Measurements from ENCODE around the gene FLNB. TPM values are rescaled to one million over a fixed set of nuclear protein-coding genes. Genes with fewer than 3 reads are reported as not detected.

Gene FLNB
- total and polyA plus RNA-seq, 2 of the 8 experiments (the other 6 are each of a cell fraction or from before 2014, with no cell fraction given), result 72.3 to 118 TPM

DNA sequence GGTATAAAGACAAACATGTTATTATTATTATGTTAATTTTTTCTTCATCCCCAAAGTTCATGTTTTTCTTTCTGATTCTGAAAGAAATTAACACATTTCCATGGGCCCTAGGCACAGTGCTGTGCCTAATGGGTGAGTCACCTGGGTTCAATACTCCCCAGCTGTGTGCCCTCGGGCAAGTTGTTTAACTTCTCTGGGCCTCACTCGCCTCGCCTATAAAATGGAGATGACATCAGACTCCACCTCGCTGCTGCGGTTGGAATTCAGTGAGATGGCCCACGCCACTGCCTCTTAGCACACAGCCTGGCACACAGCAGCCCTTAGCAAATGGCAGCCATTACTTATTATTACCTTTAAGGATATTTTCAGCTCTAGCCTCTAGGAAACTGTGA is 179.9 kb downstream of the FLNB start:
- no peaks in the 10 kb centered on the region for H3K27me3 ChIP-seq (replicated peaks in 1 of 4; ENCODE audit: control insufficient read depth in 3 of 4, extremely low read depth in 1 of 4, insufficient read depth in 3 of 4, low read length in 3 of 4)
- no peak overlapping the region for H3K18ac ChIP-seq (ENCODE audit: extremely low read depth, low read length)
- ChIA-PET CTCF (ENCODE audit: partially characterized antibody) (interaction anchor here (0.6 to 9.7 kb wide), 44 partner anchors 9 to 334 kb away, joined by 3 to 177 read pairs (median 4); partner anchors contain the start of genes DNASE1L3, HTD2 and RPP14), POLR2A (ENCODE audit: partially characterized antibody) (interaction anchor here (0.6 to 2.7 kb wide), 5 partner anchors 10 to 192 kb away, joined by 3 to 12 read pairs (median 6); partner anchors contain the start of genes HTD2 and RPP14)
- no peak overlapping the region for H2BK12ac ChIP-seq (ENCODE audit: low read depth, low read length)
- H2AFZ ChIP-seq (ENCODE audit: low read length), result no peak overlapping the region
- DNase-seq (ENCODE audit: low read depth in 1 of 2, low spot score in 2 of 2) (no peak), FAIRE-seq (no peak)
- H3K27ac ChIP-seq (ENCODE audit: low read depth, low read length), result no peak overlapping the region
- H3K9ac ChIP-seq (replicated peaks in 1 of 4; ENCODE audit: extremely low read depth in 1 of 4, low read depth in 3 of 4, low read length in 3 of 4), result no peak overlapping the region
- no peak overlapping the region for H3K14ac ChIP-seq (ENCODE audit: insufficient read length)
- no peaks in the 10 kb centered on the region for H3K79me1 ChIP-seq (ENCODE audit: low read depth, low read length)
- H3K4me2 ChIP-seq (ENCODE audit: insufficient read depth in 1 of 2, low read depth in 2 of 2, low read length in 2 of 2), result no peak overlapping the region
- no peaks in the 10 kb centered on the region for H3K9me3 ChIP-seq (ENCODE audit: insufficient read depth in 2 of 2, low read depth in 1 of 2, low read length in 1 of 2)
- 80% methylated on average over 6 of the region's 6 CpGs; no CpG with 5 or more reads in 1 of the 2 experiments for WGBS, 2 experiments (ENCODE audit: extremely low coverage in 1 of 2, insufficient coverage in 1 of 2, insufficient read length in 1 of 2, insufficient replicate concordance in 2 of 2, low coverage in 1 of 2, low lambda C conversion rate in 2 of 2, missing lambda C conversion rate in 1 of 2)
- no peak overlapping the region for H3K4me3 ChIP-seq (ENCODE audit: extremely low read depth in 1 of 4, insufficient read depth in 2 of 4, low read depth in 3 of 4, low read length in 4 of 4)
- H4K91ac ChIP-seq (replicated peaks; ENCODE audit: insufficient read length, low read length), result no peak overlapping the region
- H2BK20ac ChIP-seq (ENCODE audit: low read length), result no peak overlapping the region
- H4K5ac ChIP-seq (ENCODE audit: insufficient read length, low read depth, low read length), result no peak overlapping the region
- H3K23me2 ChIP-seq (ENCODE audit: low read depth, low read length), result no peaks in the 10 kb centered on the region
- H3K4ac ChIP-seq (replicated peaks; ENCODE audit: insufficient read length, low read depth, low read length), result no peak overlapping the region
- H2BK5ac ChIP-seq (ENCODE audit: low read depth, low read length), result no peak overlapping the region
- no peaks in the 10 kb centered on the region for H3K36me3 ChIP-seq (ENCODE audit: control insufficient read depth in 2 of 4, insufficient read depth in 4 of 4, low read length in 3 of 4)
- no peak overlapping the region for H2AK5ac ChIP-seq (ENCODE audit: low read depth, low read length)
- H3K56ac ChIP-seq (replicated peaks; ENCODE audit: insufficient read length, low read depth, low read length), result no peak overlapping the region
- H3K23ac ChIP-seq (ENCODE audit: insufficient read length), result no peak overlapping the region
- H4K8ac ChIP-seq (ENCODE audit: extremely low read depth, insufficient read depth, low read length), result no peak overlapping the region
- no peak overlapping the region for H2BK15ac ChIP-seq (ENCODE audit: low read length)
- no peaks in the 10 kb centered on the region for H3K79me2 ChIP-seq (ENCODE audit: control insufficient read depth in 1 of 2, insufficient read depth in 2 of 2, low read length in 2 of 2)
- H4K20me1 ChIP-seq (replicated peaks in 1 of 2; ENCODE audit: control insufficient read depth in 1 of 2, insufficient read depth in 2 of 2, low read length in 2 of 2), result no peaks in the 10 kb centered on the region
- peaks cover 0 to 4% (median 1%) of the 10 kb centered on the region in 4 experiments; a peak in 2 of 7 replicates for H3K4me1 ChIP-seq (replicated peaks in 1 of 4; ENCODE audit: control insufficient read depth in 3 of 4, insufficient read depth in 4 of 4, low read length in 3 of 4)
- no peak overlapping the region for H2BK120ac ChIP-seq (replicated peaks; ENCODE audit: low read depth, low read length)
- no peak for TF ChIP-seq EZH2 (IDR thresholded peaks at IDR 0.05; ENCODE audit: low read depth, low read length, severe bottlenecking)
- TF ChIP-seq YY1 (IDR thresholded peaks at IDR 0.05; ENCODE audit: low read depth, low read length), result no peak
- TF ChIP-seq BACH1 (IDR thresholded peaks at IDR 0.05; ENCODE audit: low read length), result no peak
- TF ChIP-seq PHF8 (conservative IDR thresholded peaks at IDR 0.05; ENCODE audit: low read depth, low read length), result no peak
- TF ChIP-seq, protein P1, sequence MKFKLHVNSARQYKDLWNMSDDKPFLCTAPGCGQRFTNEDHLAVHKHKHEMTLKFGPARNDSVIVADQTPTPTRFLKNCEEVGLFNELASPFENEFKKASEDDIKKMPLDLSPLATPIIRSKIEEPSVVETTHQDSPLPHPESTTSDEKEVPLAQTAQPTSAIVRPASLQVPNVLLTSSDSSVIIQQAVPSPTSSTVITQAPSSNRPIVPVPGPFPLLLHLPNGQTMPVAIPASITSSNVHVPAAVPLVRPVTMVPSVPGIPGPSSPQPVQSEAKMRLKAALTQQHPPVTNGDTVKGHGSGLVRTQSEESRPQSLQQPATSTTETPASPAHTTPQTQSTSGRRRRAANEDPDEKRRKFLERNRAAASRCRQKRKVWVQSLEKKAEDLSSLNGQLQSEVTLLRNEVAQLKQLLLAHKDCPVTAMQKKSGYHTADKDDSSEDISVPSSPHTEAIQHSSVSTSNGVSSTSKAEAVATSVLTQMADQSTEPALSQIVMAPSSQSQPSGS (IDR thresholded peaks at IDR 0.05; ENCODE audit: low read length), result no peak
- no peak for TF ChIP-seq JUN (IDR thresholded peaks at IDR 0.05; ENCODE audit: low read depth, low read length)
- no peak for TF ChIP-seq POLR2AphosphoS5 (IDR thresholded peaks at IDR 0.05; ENCODE audit: low read depth, low read length)
- TF ChIP-seq, protein P2, sequence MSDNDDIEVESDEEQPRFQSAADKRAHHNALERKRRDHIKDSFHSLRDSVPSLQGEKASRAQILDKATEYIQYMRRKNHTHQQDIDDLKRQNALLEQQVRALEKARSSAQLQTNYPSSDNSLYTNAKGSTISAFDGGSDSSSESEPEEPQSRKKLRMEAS (IDR thresholded peaks at IDR 0.05), result no peak
- TF ChIP-seq RAD21 (IDR thresholded peaks at IDR 0.05 in 1 of 2, conservative IDR thresholded peaks at IDR 0.05 in 1 of 2; ENCODE audit: low read depth in 2 of 2, low read length in 2 of 2), result no peak
- TF ChIP-seq CHD2 (IDR thresholded peaks at IDR 0.05; ENCODE audit: low read length), result no peak
- TF ChIP-seq SIN3A (conservative IDR thresholded peaks at IDR 0.05 in 1 of 2, IDR thresholded peaks at IDR 0.05 in 1 of 2; ENCODE audit: low read depth in 1 of 2, low read length in 2 of 2), result no peak
- TF ChIP-seq CEBPB (IDR thresholded peaks at IDR 0.05; ENCODE audit: low read depth, low read length), result no peak
